Activated naive CD4-positive, alpha-beta T cell (primary cell): ENCODE results near the gene GBF1.
"Not testable (repeated sequence)": the region's sequence is repeated elsewhere in the genome, so short reads cannot be mapped to it uniquely, and the experiment has no call there.

Experiments used
- DNase-seq, 4 experiments: peaks; one replicate each; lab custom pipeline; 2025; lab: John Stamatoyannopoulos, UW

The GBF1 gene

GRCh38 chr10:102306710-102307109, 61.4 kb downstream of the GBF1 start:
- DNase-seq = no peak

DNA sequence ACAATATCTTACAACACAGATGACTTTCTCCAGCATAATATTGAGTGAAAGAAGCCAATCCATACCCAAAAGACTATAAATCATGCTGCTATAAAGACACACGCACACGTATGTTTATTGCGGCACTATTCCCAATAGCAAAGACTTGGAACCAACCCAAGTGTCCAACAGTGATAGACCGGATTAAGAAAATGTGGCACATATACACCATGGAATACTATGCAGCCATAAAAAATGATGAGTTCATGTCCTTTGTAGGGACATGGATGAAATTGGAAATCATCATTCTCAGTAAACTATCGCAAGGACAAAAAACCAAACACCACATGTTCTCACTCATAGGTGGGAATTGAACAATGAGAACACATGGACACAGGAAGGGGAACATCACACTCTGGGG, 63.0 kb downstream of the GBF1 start:
- not testable (repeated sequence) for DNase-seq

- no peak for DNase-seq
Observed at GRCh38 chr10:102309236-102309635, 63.9 kb downstream of the GBF1 start.

DNA sequence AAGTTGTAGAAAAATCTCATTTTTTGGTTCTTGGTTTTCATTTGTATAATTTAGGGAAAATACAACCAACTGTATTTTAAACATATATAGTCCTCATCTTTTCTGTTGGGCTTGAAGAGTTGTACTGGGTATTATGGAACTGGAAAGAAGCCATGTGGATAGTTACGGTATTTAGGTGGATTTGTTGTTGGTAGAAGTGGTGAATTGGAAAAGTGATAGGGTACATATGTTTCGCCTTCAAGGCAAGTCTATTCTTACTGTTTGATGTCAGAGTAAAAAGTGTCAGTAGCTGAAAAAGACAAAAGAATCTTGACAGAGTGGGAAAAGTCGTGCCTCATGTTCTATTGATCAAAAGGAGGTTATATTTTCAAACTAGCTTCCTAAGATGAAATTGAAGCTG, 64.6 kb downstream of the GBF1 start:
- DNase-seq = no peak

- DNase-seq = no peak
Observed at GRCh38 chr10:102310361-102311024, 65.2 kb downstream of the GBF1 start.

GRCh38 chr10:102311025-102311420, 65.7 kb downstream of the GBF1 start:
- no peak for DNase-seq

GRCh38 chr10:102312683-102313082, 67.4 kb downstream of the GBF1 start:
- DNase-seq = no peak

DNA sequence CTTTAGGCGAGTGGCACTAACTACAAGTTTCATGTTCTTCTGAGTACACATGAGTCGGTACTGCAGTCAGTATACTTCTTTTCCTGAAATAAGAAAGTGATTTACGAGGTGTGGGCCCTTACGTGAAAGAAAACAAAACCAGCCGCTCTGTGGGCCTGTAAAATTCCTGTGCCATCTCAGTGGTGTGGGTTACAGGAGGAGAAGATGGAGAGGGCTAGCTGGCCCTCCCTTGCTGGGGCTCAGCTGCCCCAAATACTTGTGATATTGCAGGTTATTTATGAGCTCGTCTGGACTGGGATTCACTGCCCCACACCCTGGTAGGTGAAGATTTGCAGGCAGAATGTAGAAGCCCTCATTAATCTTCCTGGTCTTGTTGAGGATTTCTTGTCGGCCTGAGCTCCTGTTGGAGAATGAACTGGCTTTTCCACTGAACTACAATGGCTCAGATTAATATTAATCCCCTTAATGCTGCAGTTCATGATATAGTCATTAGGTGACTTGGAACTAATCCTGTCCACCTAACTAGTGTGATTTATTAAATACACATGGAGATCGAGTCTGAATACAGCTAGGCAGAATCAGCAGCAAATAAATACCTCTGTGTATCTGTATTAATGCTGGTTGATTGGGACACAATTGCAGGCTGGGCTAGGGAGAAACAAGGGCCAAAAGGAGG, 68.0 kb downstream of the GBF1 start:
- no peak for DNase-seq

GRCh38 chr10:102314801-102315200, 69.5 kb downstream of the GBF1 start:
- no peak for DNase-seq

- no peak for DNase-seq
Observed at GRCh38 chr10:102316421-102316820, 71.1 kb downstream of the GBF1 start.

GRCh38 chr10:102322914-102323313, 77.6 kb downstream of the GBF1 start:
- no peak for DNase-seq

- DNase-seq = no peak
Observed at GRCh38 chr10:102324061-102324460, 78.7 kb downstream of the GBF1 start.

DNA sequence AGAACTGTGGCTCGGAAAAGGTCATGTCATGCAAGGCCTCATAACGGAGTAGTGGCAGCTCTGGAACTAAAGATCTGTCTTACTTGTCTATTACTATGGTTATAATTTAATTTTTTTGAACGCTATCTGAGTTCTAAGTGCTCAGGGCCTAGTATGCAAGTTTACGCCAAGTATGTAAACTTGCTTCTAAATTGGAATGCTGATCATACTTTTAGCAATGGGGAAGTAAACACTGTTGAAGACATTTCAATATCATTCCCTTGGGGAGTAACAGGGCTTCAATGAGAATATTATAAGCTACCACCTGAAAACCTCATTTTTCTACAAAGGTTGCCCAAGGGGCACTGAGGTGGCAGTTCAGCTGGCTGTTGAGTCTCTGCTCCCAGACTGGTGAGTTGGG, 80.7 kb downstream of the GBF1 start:
- no peak for DNase-seq

GRCh38 chr10:102327002-102327401, 81.7 kb downstream of the GBF1 start:
- DNase-seq = no peak

- DNase-seq = no peak
Observed at GRCh38 chr10:102327641-102328040, 82.3 kb downstream of the GBF1 start.

DNA sequence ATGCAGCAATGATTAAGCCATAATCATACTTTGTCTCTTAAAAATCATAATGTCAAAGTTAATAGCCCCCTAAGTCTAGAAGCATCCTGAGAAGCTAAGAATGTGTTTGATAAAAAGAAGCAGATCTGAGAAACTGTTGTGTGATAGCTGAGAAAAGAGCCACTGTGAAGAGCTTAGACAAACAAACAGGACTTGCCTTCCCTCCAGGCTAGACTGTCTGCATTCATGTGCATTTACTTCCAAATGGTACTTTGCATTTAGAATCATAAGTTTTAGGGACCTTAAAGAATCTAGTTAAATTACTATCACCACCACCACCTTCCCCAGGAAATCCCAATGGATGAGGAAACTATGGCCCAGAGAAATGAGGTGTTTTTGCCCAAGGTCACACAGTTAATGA, 87.4 kb downstream of the GBF1 start:
- no peak for DNase-seq

GRCh38 chr10:102334101-102334500, 88.8 kb downstream of the GBF1 start:
- DNase-seq = no peak

DNA sequence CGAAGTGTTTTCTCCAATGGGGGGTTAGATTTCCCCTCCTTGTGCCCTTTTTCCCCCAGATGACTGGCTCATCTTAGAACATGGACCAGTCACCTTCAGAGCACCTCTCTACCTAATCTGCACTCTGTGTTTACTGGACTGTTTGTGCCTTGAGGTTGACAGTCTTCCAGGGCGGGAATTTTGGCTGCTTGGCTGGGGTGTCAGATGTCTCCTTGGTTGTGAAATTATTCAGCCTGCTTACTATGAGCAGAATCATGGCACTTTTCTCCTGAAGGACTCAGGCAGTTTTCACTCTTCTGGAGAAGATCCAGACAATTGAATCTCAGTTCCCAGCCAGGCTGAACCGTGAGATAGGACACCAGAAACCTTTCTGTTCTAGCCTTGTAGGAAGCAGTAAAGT, 89.9 kb downstream of the GBF1 start:
- DNase-seq = no peak

GRCh38 chr10:102341038-102341688, 95.8 kb downstream of the GBF1 start:
- no peak for DNase-seq

- DNase-seq = no peak
Observed at GRCh38 chr10:102342458-102342857, 97.1 kb downstream of the GBF1 start.

- DNase-seq = no peak
Observed at GRCh38 chr10:102342958-102343357, 97.6 kb downstream of the GBF1 start.

DNA sequence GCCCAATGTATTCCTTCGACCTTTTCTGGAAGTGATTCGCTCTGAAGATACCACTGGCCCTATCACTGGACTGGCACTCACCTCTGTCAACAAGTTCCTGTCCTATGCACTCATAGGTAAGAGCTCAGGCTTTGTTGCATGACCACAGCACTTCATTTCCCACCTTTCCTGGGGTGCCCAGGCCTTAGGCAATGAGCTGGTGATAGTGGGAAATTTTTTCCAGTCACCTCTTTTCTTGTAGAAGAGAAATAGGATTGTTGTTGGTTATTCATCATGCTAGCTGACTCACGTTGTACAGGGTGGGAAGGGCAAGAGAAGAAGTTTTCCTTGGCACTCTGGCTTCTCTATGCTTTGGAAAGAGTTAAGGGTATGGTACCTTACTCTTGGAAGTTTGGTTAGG, 98.7 kb downstream of the GBF1 start:
- DNase-seq = no peak

- no peak for DNase-seq
Observed at GRCh38 chr10:102347236-102347828, 102.0 kb downstream of the GBF1 start.
